ENCODE data around the gene LBHD2.

DNA sequence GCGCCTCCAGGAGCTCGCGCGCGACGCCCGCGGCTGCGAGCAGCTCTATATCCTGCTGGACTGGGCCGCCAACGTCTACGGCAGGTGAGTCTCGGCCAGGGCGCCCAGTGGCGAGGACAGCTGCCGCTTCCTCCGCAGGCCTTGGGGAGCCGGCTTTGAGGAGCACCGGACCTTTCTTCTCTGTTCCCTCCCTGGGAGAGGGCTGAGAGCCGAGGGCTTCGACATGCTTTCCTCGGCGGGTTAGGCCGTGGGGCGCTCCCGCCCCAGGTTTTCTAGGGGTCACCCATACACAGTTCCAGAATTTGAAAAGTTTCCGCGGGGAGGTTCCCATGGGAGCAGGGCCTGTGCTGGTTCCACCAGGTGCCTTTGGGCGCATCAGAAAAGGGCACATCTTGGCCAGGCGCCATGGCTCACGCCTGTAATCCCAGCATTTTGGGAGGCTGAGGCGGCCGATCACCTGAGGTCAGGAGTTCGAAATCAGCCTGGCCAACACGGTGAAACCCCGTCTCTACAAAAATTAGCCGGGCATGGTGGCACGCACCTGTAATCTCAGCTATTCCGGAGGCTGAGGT, 18.8 kb downstream of the LBHD2 start:
- TF ChIP-seq, protein P1, sequence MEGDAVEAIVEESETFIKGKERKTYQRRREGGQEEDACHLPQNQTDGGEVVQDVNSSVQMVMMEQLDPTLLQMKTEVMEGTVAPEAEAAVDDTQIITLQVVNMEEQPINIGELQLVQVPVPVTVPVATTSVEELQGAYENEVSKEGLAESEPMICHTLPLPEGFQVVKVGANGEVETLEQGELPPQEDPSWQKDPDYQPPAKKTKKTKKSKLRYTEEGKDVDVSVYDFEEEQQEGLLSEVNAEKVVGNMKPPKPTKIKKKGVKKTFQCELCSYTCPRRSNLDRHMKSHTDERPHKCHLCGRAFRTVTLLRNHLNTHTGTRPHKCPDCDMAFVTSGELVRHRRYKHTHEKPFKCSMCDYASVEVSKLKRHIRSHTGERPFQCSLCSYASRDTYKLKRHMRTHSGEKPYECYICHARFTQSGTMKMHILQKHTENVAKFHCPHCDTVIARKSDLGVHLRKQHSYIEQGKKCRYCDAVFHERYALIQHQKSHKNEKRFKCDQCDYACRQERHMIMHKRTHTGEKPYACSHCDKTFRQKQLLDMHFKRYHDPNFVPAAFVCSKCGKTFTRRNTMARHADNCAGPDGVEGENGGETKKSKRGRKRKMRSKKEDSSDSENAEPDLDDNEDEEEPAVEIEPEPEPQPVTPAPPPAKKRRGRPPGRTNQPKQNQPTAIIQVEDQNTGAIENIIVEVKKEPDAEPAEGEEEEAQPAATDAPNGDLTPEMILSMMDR (IDR thresholded peaks at IDR 0.05; ENCODE audit: insufficient read depth, low read depth, low read length), result no peak
- peak; percentile 54 for TF ChIP-seq EZH2 (IDR thresholded peaks at IDR 0.05; ENCODE audit: insufficient read depth, low read length)

Data from astrocyte (in vitro differentiated cells and primary cell).